Panc1 (cell line): ENCODE data around the gene GOPC.

ENCODE experiments used
- CTCF ChIP-seq: fragments of 450-650 bp; IDR thresholded peaks from 2 replicates; pipeline ENCODE4 v1.5.1; 2017; ENCODE audit warnings: mild to moderate bottlenecking
- REST ChIP-seq, 2 experiments: IDR thresholded peaks; 2 replicates each; pipeline ENCODE4 v1.6.1; 2011 to 2012; ENCODE audit warnings: low read depth in 2 of 2, control low read depth in 1 of 2, low read length in 1 of 2, mild to moderate bottlenecking in 1 of 2, moderate library complexity in 1 of 2; ENCODE audit not compliant: insufficient read depth in 1 of 2
- SIN3A ChIP-seq: IDR thresholded peaks from 2 replicates; pipeline ENCODE4 v1.6.1; 2012; ENCODE audit warnings: low read depth, mild to moderate bottlenecking, low read length, moderate library complexity, borderline replicate concordance; ENCODE audit not compliant: insufficient read depth

GRCh38 chr6:117568247-117568646, 34.1 kb downstream of the GOPC start:
- no peak for TF ChIP-seq CTCF
- no peak for TF ChIP-seq SIN3A
- no peak for TF ChIP-seq REST (IDR thresholded peaks at IDR 0.05; ENCODE audit: insufficient read depth in 1 of 2, low read depth in 2 of 2, low read length in 1 of 2)
